A204.1 (cell line): Measurements from ENCODE around the gene ZNF609.

Source experiments
- FAIRE-seq: peaks from 2 replicates; lab custom pipeline; 2012; peaks lifted over from hg19 to GRCh38; lab: Jason Lieb, UNC

The ZNF609 gene

DNA sequence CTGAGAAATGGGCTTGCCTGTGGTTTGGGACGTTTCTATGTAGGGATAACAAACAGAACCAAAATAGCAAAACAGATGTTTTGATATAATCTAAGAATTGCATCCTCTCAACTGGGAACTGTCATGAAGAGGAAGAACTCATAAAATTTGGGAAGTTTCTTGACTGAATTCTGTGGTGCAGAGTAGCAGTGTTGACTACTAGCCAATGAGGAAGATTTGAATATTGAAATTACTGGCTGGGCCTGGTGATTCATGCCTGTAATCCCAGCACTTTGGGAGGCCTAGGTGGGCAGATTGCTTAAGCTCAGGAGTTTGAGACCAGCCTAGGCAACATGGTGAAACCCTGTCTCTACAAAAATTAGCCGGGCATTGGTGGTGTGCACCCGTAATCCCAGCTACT is 42.2 kb downstream of the ZNF609 start:
- FAIRE-seq: no peak

DNA sequence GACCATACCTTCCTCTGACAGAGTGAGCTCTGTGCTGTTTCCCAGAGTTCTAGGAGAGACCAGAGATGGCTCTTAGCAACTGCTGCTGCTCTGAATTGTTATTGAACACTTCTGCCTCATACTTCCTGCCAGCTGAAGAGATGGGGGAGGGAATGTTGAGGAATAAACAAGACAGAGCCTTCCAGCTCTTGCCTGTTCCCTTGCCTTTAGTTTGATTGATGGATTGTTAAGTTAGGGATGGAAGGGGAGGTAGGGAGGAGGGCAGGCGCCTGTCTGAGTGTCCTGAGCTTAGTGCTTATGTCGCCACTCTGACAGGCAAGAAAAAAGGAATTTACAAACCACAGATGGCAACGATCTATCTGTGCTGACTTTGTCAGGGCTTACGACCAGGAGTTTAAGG is 42.8 kb downstream of the ZNF609 start:
- FAIRE-seq: no peak

DNA sequence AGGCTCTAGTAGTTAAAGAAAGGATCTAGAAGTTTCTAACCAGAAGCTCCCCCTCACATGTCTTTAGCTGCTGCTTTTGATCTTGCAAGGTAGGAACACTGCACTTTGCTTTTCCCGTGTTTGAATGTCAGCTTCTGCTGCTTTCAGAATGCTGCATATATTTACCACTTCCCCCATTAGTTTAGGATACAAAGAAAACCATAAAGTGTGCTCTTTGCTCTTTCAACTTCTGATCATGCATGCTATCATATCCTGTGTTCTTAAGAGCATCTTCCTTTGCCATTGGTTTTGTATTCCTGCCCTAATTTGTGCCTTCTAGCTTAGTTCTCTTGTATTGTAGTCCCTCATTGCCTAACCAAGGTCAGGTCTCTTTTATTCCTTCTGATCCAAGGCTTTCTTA is 43.3 kb downstream of the ZNF609 start:
- FAIRE-seq: no peak

DNA sequence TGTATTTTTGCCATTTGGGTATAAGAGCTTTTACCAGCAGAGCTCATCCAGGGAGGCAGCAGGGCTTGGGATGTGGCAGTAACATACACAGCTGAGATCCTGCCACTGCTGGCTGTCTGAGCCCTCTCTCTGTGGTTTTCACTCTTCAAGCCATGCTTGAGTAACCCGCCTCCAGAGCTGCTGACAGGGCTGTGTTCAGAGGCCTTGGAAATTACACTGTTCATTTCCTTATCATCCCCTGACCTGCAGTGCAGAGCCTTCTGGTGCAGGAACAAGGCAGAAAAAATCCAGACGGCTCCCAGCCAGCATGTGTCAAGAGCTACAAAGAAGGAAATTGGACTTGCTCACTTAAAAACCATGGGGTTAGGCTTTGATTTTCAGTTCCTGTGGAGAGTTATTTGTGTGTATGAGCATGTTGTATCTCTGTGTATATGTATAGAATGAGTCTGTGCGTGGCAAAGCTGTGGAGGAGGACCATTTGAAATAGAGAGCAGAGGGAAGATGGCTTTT is 47.0 kb downstream of the ZNF609 start:
- no peak for FAIRE-seq

DNA sequence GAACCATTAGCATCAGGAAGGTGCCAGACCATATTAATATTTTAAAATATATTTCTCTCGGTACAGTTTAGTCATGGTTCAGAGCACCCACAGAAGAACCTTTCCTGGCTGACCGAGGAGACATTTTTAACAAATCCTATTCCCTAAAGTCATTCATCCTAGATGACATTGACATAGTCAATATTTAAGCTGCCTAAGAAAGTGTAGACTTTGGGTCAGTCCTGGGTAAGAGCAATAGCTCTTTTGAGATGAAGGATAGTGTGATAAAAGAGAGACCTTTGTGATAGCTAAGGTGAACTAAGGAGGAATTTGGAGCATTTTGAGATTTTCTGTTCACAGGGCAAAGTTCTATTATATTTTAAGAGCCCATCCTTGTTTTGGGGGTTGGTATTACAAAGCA is 47.5 kb downstream of the ZNF609 start:
- FAIRE-seq: no peak

DNA sequence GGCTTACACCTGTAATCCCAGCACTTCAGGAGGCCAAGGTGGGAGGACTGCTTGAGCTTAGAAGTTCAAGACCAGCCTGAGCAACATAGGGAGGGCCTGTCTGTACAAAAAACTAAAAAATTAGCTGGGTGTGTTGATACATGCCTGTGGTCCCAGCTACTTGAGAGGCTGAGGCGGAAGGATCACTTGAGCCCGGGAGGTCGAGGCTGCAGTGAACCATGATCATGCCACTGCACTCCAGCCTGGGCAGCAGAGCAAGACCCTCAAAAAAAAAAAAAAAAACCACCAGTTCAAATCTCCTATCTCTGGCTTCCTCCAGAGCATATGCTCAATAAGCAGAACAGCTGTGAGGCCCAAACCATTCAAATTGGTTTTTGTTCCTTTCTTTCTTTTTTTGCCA is 53.4 kb downstream of the ZNF609 start:
- no peak for FAIRE-seq

DNA sequence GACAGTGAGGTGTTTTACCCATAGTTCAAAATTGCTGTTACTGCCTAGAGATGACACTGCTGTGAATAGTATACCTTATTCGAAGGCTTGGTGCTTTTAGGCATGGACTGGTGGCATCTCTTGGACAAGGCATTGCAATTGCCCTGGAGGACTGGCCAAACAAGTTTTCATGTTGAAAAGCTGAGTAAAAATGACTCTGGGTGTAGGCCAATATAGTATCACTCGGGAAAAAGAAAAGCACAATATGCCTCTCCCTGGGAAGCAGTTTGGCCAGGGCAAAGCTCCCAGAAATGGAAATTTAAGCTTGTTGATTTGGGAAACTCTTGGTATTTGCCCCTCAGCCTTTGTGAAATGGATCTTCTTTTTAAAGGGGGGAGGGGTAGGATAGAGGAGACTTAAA is 54.8 kb downstream of the ZNF609 start:
- FAIRE-seq: no peak

DNA sequence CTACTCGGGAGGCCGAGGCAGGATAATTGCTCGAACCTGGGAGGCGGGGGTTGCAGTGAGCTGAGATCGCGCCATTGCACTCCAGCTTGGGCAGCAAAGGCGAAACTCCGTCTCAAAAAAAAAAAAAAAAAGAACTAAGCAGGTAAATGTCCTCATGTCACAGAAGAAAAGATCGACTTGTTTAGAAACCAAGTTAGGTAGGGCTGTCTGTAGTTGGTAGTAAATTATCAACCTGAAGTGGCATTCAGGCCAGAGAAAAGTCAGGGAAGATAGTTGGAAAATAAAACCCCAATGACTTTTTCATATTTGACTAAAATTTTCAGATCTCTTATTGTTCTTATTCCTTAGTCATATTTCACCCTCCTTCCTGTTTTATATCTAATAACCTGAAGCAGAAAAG is 55.4 kb downstream of the ZNF609 start:
- no peak for FAIRE-seq

DNA sequence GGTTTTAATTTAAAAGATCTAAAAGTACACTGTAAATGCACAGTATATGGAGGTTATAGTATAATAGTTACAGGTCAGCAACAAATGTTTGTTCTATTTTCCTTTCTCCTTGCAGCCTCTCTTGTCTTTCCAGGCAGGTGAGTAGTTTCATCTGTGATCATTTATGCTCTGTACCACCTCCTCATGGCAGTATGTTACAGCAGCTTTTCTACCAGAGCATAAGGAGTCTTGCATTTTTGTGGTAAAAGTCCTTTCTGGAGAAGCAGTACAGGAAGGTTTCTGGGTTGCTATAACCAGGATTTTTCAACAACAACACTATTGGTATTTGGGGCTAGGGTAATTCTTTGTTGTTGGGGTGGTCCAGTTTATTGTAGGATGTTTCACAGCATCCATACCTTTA is 59.5 kb downstream of the ZNF609 start:
- FAIRE-seq: no peak

DNA sequence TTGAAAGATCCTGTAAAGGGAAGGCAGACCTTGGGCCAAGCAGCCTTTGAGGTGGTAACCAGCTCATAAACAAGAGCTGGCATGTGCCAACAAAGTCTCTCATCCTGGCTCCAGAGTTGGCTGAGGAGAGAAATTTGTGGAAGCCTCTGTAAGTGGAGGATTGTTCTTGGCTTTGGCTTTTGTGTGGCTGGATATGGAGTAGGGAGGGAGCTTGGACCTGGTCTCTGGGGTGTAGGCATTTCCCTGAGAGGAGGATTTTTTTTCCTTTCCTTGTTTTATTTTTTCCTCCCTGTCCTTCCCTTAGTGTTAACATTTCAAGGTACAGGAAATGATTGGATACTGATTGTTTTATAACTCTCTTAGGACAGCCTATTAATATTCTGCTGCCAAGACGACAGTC is 60.8 kb downstream of the ZNF609 start:
- FAIRE-seq: no peak

DNA sequence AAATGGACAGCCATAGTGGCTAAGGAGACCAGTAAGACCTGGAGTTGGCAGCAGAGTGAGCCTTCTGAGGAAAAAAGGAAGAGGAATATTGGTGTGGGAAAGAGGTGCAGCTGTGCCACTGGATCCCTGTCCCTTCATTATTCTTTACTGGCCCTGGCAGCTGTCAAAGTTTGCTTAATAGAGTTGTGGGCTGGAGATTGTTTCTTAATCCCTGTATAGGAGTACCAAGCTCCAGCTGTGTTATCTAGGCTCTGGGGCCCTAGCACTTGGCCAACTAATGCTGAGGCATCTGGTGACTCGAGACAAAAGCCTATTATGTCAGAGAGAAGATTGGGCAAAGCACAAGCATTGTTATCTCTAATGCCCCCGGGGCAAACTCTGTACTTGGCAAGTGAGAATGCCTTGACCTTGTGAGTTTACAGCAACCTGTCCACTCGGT is 61.4 kb downstream of the ZNF609 start:
- no peak for FAIRE-seq

DNA sequence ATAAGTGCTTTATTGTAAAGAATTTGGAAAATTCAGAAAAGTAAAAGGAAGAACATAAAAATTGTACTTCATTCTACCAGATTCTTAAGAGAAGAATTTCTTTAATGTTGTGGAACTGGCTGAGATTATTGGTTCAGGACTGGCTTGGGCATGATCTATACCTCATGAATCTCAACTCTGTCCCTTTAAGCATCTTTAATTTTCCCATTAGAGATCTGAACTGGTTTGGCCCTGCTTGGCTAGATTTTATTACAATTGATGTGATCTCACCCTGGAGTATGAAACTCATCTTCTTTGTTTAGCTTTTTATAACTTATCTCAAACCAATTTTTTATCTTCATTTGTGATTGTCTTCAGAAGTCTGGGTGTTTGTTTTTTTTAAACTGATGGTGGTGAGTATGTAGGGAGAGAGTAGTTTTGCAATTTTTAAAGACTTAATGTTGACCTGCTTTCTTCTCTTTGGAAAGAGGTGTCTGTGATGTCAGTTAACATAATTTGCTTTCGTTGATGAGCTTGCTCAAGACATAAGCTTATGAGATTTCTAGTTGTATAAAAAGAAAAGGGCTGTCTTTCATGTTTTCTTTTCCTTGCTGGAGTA is 61.9 kb downstream of the ZNF609 start:
- FAIRE-seq: no peak

DNA sequence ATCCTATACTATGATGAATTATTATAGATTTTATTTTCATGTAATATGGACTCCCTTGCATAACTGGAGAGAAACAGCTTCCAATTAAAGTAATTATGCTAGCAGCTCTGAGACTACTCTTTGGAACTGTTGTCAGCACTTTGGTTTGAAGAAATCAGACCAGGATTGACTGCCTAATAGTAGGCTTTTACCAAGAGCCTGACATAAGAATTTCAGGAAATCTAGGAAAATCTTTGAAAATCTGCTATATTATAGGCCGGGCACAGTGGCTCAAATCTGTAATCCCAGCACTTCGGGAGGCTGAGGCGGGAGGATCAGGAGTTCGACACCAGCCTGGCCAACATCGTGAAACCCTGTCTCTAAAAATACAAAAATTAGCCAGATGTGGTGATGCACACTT is 62.9 kb downstream of the ZNF609 start:
- no peak for FAIRE-seq

DNA sequence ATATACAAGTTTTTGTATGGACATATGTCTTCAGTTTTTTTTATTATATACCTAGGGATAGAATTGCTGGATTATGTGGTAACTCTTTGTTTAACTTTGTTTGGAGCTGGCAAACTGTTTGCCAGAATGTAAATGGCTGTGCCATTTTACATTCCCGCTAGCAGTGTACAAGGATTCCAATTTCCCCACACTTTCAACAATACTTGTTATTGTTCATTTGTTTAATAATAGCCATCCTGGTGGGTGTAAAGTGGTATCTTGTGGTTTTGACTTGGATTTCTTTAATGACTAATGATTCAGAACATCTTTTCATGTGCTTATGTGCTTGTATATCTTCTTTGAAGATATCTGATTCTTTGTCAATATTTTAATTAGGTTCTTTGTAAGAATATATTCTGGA is 64.4 kb downstream of the ZNF609 start:
- no peak for FAIRE-seq

DNA sequence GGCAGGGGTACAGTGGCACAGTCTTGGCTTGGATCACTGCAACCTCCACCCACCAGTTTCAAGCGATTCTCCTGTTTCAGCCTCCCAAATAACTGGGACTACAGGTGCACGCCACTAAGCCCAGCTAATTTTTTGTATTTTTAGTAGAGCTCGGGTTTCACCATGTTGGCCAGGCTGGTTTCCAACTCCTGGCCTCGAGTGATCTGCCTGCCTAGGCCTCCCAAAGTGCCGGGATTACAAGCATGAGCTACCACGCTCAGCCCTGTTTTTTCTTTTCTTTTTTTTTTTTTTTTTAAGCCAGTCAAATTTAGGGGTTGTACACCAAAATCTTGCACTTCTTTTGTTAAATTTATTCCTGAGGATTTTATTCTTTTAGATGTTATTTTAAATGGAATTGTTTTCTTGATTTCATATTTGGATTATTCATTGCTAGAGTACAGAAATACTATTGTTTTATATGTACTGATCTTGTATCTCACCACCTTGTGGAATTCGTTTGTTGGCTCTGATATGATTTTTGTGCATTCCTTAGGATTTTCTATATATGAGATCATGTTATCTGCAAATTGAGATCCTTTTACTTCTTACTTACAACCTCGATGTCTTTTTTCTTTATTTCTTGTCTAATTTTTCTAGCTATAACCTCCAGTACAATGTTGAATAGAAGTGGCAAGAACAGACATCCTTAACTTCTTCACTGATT is 65.6 kb downstream of the ZNF609 start:
- FAIRE-seq: no peak

DNA sequence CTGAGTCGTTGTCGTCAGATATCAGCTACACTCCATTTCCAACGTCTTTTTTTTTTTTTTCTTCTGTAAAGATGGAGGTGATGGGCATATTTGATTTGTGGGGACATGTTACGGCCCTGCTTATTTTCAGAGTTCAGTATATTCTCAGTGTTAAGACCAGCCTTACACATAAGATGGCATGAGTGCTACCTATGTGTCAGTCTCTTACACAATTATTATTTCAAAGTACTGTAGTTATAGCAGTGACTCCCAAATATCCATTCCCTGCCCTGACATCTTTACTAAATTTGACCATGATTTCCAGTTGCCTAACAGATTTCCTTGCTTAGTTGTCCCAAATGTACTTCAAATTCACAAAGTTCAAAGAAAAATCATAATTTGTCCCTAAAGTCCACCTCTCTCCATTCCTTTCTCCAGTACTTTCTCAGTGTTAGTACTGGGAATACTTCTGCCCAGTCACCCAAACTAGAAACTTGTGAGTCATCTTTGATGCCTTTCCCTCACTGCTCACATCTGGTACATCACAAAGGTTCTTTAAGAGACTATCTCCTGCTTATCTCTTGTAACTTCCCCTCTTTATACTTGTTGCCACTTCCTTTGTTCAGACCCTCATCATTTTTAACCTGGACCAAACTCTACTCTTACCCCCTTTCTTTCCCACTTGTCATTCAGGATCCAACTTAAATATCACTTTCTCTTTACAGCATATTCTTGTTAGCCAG is 67.0 kb downstream of the ZNF609 start:
- FAIRE-seq: no peak

DNA sequence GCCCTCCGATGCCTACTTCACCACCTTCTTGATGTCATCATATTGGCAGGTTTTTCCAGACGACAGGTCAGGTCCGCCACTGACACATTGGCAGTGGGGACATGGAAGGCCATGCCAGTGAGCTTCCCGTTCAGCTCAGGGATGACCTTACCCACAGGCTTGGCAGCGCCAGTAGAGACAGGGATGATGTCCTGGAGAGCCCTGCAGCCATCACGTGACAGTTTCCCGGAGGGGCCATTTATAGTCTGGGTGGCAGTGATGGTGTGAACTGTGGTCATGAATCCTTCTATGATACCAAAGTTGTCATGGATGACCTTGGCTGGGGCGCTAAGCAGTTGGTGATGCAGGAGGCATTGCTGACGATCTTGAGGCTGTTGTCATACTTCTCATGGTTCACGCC is 68.5 kb downstream of the ZNF609 start:
- no peak for FAIRE-seq

DNA sequence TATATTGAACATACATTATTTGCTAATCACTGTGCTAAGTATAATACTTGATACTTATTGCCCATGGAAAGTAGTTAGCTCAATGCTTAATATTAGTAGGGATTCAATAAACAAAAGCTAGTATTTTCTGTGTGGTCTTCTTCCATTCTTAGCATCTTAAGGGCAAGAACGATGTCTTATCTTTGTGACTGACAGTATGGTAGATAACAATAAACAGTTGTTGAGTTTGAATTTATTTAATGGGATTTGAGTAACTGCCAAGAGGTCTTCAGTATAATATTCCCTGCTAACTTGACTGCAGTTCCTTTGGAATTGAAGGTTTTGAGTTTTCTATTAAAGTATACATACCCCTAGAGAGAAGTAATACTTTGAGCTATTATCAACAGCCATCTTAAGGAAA is 70.1 kb downstream of the ZNF609 start:
- no peak for FAIRE-seq

DNA sequence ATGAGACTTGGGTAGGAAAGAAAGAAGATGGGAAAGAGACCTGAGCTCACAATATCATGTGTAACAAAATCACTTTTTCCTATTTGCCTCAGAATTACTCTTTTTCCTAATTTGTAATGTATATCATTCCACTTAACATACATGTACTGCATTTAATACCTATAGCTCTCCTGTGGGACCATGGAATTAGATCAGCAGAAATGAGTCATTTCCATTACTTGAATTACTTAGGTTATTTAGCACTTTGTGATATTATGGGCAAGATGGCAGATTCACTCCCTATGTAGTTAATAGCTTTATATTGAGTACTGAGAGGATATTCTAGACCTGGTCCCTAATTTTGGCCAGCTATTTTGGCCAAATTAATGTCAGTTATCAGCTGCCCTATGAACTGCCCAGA is 70.5 kb downstream of the ZNF609 start:
- FAIRE-seq: no peak

DNA sequence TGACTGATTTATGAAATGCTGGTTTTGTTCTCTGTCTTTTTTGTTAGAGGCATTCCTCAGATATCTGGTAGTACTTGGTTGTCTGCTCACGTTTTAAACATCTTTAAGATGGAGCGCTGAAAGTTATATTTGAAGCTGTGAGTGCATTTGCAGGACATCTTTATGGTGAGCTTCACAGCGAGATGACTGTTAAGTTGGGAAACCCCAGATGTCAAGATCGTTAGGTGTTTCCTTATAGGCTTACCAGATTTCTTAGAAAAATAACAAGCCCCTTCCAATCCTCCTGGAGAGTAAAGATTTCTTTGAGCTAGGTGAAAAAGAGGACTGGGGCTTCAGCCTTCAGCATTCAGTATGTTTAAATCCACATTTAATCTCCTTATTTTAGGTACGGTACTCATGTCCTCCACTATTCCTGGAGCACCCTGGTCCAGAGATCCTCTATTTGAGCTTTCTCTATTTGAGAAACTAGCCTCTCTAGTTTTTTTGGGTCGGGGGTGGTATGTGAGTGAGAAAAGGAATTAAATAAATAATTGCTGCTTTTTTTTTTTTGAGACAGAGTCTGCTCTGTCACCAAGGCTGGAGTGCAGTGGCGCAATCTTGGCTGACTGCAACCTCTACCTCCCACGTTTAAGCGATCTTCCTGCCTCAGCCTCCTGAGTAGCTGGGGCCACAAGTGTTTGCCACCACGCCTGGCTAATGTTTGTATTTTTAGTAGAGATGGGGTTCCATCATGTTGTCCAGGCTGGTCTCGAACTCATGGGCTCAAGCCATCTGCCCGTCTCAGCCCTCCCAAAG is 72.3 kb downstream of the ZNF609 start:
- no peak for FAIRE-seq

DNA sequence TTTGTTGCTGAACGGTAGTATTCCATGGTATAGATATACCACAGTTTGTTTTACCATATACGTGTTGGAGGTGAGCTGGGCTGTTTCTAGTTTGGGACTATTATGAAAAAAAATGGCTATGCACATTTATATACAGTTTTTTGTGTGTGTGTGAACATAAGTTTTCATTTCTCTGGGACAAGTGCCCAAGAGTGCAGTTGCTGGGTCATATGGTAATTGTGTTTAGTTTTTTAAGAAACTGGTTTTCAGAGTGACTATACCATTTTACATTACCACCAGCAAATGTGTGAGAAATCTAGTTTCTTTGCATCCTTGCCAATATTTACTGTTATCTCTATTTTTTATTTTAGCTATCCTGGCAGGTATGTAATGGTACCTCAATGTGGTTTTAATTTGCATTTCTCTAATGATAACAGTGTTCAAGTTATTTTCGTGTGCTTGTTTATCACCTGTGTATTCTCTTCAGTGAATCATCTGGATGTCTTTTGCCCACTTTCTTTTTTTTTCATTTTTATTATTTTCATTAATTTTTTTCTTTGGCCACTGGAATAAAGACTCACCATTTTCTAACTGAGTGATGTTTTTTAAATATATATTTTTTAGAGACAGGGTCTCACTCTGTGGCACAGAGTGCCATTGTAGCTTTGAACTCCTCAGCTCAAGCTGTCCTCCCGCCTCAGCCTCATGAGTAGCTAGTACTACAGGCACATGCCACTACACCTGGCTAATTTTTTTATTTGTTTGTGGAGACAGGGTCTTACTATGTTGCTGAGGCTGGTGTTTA is 75.3 kb downstream of the ZNF609 start:
- FAIRE-seq: no peak

DNA sequence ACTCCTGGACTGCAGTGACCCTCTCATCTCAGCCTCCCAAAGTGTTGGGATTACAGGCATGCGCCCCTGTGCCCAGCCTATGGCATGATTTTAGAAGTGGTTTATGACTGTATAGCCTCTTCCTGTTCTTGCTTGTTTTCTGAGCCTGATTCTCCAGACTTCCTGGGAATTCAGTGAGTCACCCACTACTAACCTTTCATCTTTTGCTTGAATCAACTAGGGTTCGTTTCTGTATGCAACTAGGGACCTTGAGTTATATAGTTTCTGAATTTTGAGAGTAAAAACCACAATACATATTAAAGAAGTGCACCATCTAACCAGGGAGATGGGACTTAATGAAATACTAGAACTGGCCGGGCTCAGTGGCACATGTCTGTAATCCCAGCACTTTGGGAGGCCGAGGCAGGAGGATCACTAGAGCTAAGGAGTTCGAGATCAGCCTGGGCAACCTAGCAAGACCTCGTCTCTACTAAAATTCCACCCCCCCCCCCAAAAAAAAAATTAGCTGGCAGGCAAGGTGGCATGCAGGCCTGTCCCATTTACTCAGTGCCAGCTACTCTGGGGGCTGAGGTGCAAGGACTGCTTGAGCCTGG is 76.0 kb downstream of the ZNF609 start:
- no peak for FAIRE-seq
